Measurements from ENCODE around the gene EDARADD. TPM values are rescaled to one million over a fixed set of nuclear protein-coding genes. Genes with fewer than 3 reads are reported as not detected.

Gene EDARADD
- total and polyA plus RNA-seq, 2 of the 8 experiments (the other 6 are each of a cell fraction or from before 2014, with no cell fraction given), result 3.4 to 6.1 TPM

GRCh38 chr1:236438614-236439013 is 44.5 kb downstream of the EDARADD start:
- Histone ChIP-seq H2BK120ac (replicated peaks; ENCODE audit: low read depth, low read length) (no peak overlapping the region), H3K23me2 (ENCODE audit: low read depth, low read length) (no peaks in the 10 kb centered on the region), H2BK5ac (ENCODE audit: low read depth, low read length) (no peak overlapping the region), H3K27ac (ENCODE audit: low read depth, low read length) (no peak overlapping the region), H3K36me3 (ENCODE audit: control insufficient read depth in 2 of 4, insufficient read depth in 4 of 4, low read length in 3 of 4) (no peaks in the 10 kb centered on the region; a peak in 2 of 8 replicates), H3K56ac (replicated peaks; ENCODE audit: insufficient read length, low read depth, low read length) (no peak overlapping the region), H4K20me1 (replicated peaks in 1 of 2; ENCODE audit: control insufficient read depth in 1 of 2, insufficient read depth in 2 of 2, low read length in 2 of 2) (no peaks in the 10 kb centered on the region), H4K91ac (replicated peaks; ENCODE audit: insufficient read length, low read length) (no peak overlapping the region), H3K79me1 (ENCODE audit: low read depth, low read length) (no peaks in the 10 kb centered on the region), H3K9ac (replicated peaks in 1 of 4; ENCODE audit: extremely low read depth in 1 of 4, low read depth in 3 of 4, low read length in 3 of 4) (no peak overlapping the region), H2AFZ (ENCODE audit: low read length) (no peak overlapping the region), H3K23ac (ENCODE audit: insufficient read length) (no peak overlapping the region), H2AK5ac (ENCODE audit: low read depth, low read length) (no peak overlapping the region), H3K79me2 (ENCODE audit: control insufficient read depth in 1 of 2, insufficient read depth in 2 of 2, low read length in 2 of 2) (no peaks in the 10 kb centered on the region), H3K14ac (ENCODE audit: insufficient read length) (no peak overlapping the region), H4K5ac (ENCODE audit: insufficient read length, low read depth, low read length) (no peak overlapping the region), H3K4me3 (ENCODE audit: extremely low read depth in 1 of 4, insufficient read depth in 2 of 4, low read depth in 3 of 4, low read length in 4 of 4) (no peak overlapping the region), H3K4me1 (replicated peaks in 1 of 4; ENCODE audit: control insufficient read depth in 3 of 4, insufficient read depth in 4 of 4, low read length in 3 of 4) (no peaks in the 10 kb centered on the region), H3K9me3 (ENCODE audit: insufficient read depth in 2 of 2, low read depth in 1 of 2, low read length in 1 of 2) (no peaks in the 10 kb centered on the region), H2BK12ac (ENCODE audit: low read depth, low read length) (no peak overlapping the region), H4K8ac (ENCODE audit: extremely low read depth, insufficient read depth, low read length) (no peak overlapping the region), H3K4me2 (ENCODE audit: insufficient read depth in 1 of 2, low read depth in 2 of 2, low read length in 2 of 2) (no peak overlapping the region), H3K18ac (ENCODE audit: extremely low read depth, low read length) (no peak overlapping the region), H3K4ac (replicated peaks; ENCODE audit: insufficient read length, low read depth, low read length) (no peak overlapping the region), H2BK15ac (ENCODE audit: low read length) (no peak overlapping the region), H3K27me3 (replicated peaks in 1 of 4; ENCODE audit: control insufficient read depth in 3 of 4, extremely low read depth in 1 of 4, insufficient read depth in 3 of 4, low read length in 3 of 4) (no peaks in the 10 kb centered on the region), H2BK20ac (ENCODE audit: low read length) (no peak overlapping the region)
- POLR2A ChIA-PET (ENCODE audit: partially characterized antibody), result no interaction called here
- FAIRE-seq (no peak), DNase-seq (ENCODE audit: low read depth in 1 of 2, low spot score in 2 of 2) (no peak)
- 90% methylated on average over 9 of the region's 9 CpGs; no CpG with 5 or more reads in 1 of the 2 experiments for WGBS, 2 experiments (ENCODE audit: extremely low coverage in 1 of 2, insufficient coverage in 1 of 2, insufficient read length in 1 of 2, insufficient replicate concordance in 2 of 2, low coverage in 1 of 2, low lambda C conversion rate in 2 of 2, missing lambda C conversion rate in 1 of 2)
- CTCF ChIA-PET (ENCODE audit: partially characterized antibody), result interaction anchor here (1.2 to 4.8 kb wide), 3 partner anchors 13 to 327 kb away, joined by 3 to 34 read pairs (median 3); no protein-coding TSS in a partner anchor
- TF ChIP-seq CTBP2 (IDR thresholded peaks at IDR 0.05; ENCODE audit: borderline replicate concordance, insufficient read depth, insufficient read length, low read length), result no peak
- TF ChIP-seq JUN (IDR thresholded peaks at IDR 0.05; ENCODE audit: low read depth, low read length), result no peak
- TF ChIP-seq CEBPB (IDR thresholded peaks at IDR 0.05; ENCODE audit: low read depth, low read length), result no peak
- TF ChIP-seq CBX5 (IDR thresholded peaks at IDR 0.05; ENCODE audit: low read depth, low read length), result no peak
- no peak for TF ChIP-seq E2F6 (IDR thresholded peaks at IDR 0.05)
- TF ChIP-seq CTCF (IDR thresholded peaks at IDR 0.05; ENCODE audit: control extremely low read depth in 1 of 3, insufficient read depth in 1 of 3, low read depth in 1 of 3, low read length in 3 of 3), result no peak
- TF ChIP-seq ATF3 (IDR thresholded peaks at IDR 0.05; ENCODE audit: insufficient read depth, low read depth, low read length), result no peak
- no peak for TF ChIP-seq HDAC6 (IDR thresholded peaks at IDR 0.05; ENCODE audit: low read depth, low read length)
- no peak for TF ChIP-seq MAX (IDR thresholded peaks at IDR 0.05)
- TF ChIP-seq SP1 (IDR thresholded peaks at IDR 0.05; ENCODE audit: low read depth, low read length), result no peak
- no peak for TF ChIP-seq POLR2AphosphoS5 (IDR thresholded peaks at IDR 0.05; ENCODE audit: low read depth, low read length)
